Tibial artery (tissue), 4 donors: Measurements from ENCODE around the gene CNOT4.

ENCODE experiments used
- DNase-seq, 2 donors: peaks; one replicate each; pipeline ENCODE4 v3.0.0-alpha.2; 2019
- H3K27ac ChIP-seq, 2 donors: fragments of 200-600 bp; sonication (generic) in 1 of 2; 1 replicate in 1 of 2; 2 replicates in 1 of 2; pipeline ENCODE4 v1.5.1; 2018 to 2019; ENCODE audit warnings: mild to moderate bottlenecking in 1 of 2
- H3K27me3 ChIP-seq, 2 donors: fragments of 200-600 bp; sonication (generic) in 1 of 2; one replicate each; pipeline versions ENCODE4 v1.5.1 to v1.6.0; 2016 to 2019
- H3K36me3 ChIP-seq, 3 donors: fragments of 200-600 bp; sonication (generic) in 2 of 3; one replicate each; pipeline ENCODE4 v1.5.1; 2016 to 2019; ENCODE audit warnings: mild to moderate bottlenecking in 2 of 3
- H3K4me1 ChIP-seq, 4 donors: fragments of 200-600 bp; sonication (generic) in 2 of 4; 1 replicate in 3 of 4; 2 replicates in 1 of 4; pipeline ENCODE4 v1.5.1; 2016 to 2019
- H3K4me3 ChIP-seq, 2 donors: fragments of 200-600 bp; sonication (generic) in 1 of 2; 1 replicate in 1 of 2; 2 replicates in 1 of 2; pipeline ENCODE4 v1.5.1; 2018 to 2019; ENCODE audit warnings: mild to moderate bottlenecking in 2 of 2
- H3K9me3 ChIP-seq, 3 donors: fragments of 200-600 bp; sonication (generic) in 1 of 3; one replicate each; pipeline ENCODE4 v1.5.1; 2016 to 2019
- intact Hi-C: fragments of 100-400 bp; cut with DNase I; formaldehyde crosslinking; loops from one replicate; pipeline ENCODE4 v1.15.0; 2023; ENCODE audit warnings: low total_unique reads
- TF ChIP-seq, protein P1 (sequence below), 2 experiments: fragments of 200-600 bp in 1 of 2; fragments of 450-650 bp in 1 of 2; IDR thresholded peaks; one replicate each; pipeline ENCODE4 v1.5.1; 2017 to 2019; ENCODE audit warnings: antibody characterized with exemption in 2 of 2, mild to moderate bottlenecking in 1 of 2, moderate library complexity in 1 of 2

Gene CNOT4

DNA sequence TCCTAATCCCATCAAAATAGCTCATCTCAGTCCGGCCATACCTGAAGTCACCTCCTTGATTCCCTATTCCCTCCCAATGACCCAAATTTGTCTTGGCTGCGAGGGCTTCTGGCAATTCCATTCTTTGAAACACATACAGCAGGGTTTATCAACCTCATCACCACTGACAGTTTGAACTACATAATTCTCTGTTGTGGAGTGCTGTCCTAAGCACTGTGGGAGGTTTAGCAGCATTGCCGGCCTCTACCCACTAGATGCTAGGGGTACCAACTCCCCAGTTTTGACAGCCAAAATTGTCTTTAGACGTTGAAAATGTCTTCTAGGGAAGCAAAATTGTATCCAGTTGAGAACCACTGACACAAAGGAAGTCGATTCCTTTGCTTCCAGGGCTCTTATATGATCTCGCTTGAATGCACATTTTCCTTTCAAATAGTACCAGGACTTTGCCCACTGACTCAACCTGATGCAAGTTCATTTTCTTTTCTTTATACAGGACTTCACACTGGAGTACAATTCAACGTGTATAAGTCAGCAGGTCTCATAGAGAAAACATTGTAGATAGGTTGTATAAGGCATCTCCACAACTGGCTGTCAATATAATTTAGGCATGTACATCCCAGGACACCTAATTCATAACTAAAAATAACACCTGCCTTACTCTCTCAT lies 142.9 kb downstream of the CNOT4 start:
- TF ChIP-seq, protein P1, sequence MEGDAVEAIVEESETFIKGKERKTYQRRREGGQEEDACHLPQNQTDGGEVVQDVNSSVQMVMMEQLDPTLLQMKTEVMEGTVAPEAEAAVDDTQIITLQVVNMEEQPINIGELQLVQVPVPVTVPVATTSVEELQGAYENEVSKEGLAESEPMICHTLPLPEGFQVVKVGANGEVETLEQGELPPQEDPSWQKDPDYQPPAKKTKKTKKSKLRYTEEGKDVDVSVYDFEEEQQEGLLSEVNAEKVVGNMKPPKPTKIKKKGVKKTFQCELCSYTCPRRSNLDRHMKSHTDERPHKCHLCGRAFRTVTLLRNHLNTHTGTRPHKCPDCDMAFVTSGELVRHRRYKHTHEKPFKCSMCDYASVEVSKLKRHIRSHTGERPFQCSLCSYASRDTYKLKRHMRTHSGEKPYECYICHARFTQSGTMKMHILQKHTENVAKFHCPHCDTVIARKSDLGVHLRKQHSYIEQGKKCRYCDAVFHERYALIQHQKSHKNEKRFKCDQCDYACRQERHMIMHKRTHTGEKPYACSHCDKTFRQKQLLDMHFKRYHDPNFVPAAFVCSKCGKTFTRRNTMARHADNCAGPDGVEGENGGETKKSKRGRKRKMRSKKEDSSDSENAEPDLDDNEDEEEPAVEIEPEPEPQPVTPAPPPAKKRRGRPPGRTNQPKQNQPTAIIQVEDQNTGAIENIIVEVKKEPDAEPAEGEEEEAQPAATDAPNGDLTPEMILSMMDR (IDR thresholded peaks at IDR 0.05), result no peak
- no peak for DNase-seq
- Histone ChIP-seq H3K27me3 (no peaks in the 10 kb centered on the region), H3K4me1 (no peaks in the 10 kb centered on the region), H3K36me3 (peaks cover 10 to 18% (median 12%) of the 10 kb centered on the region in 3 donors), H3K4me3 (no peak overlapping the region), H3K27ac (no peak overlapping the region), H3K9me3 (no peaks in the 10 kb centered on the region)
- intact Hi-C loops, result no loop called here

GRCh38 chr7:135365721-135366120 lies 144.2 kb downstream of the CNOT4 start:
- H3K27me3 ChIP-seq, result no peaks in the 10 kb centered on the region
- H3K4me1 ChIP-seq, result no peaks in the 10 kb centered on the region
- H3K36me3 ChIP-seq, result peaks cover 10 to 21% (median 17%) of the 10 kb centered on the region in 3 donors
- H3K9me3 ChIP-seq, result no peaks in the 10 kb centered on the region
- no peak overlapping the region for H3K27ac ChIP-seq
- DNase-seq, result no peak
- intact Hi-C loops, result no loop called here
- no peak overlapping the region for H3K4me3 ChIP-seq
- TF ChIP-seq, protein P1 (IDR thresholded peaks at IDR 0.05), result no peak

GRCh38 chr7:135364206-135364605 lies 145.7 kb downstream of the CNOT4 start:
- Histone ChIP-seq H3K27me3 (no peaks in the 10 kb centered on the region), H3K4me3 (no peak overlapping the region), H3K36me3 (peaks cover 10 to 21% (median 17%) of the 10 kb centered on the region in 3 donors), H3K9me3 (no peaks in the 10 kb centered on the region), H3K27ac (no peak overlapping the region), H3K4me1 (no peaks in the 10 kb centered on the region)
- intact Hi-C loops, result no loop called here
- TF ChIP-seq, protein P1 (IDR thresholded peaks at IDR 0.05), result no peak
- DNase-seq, result no peak

DNA sequence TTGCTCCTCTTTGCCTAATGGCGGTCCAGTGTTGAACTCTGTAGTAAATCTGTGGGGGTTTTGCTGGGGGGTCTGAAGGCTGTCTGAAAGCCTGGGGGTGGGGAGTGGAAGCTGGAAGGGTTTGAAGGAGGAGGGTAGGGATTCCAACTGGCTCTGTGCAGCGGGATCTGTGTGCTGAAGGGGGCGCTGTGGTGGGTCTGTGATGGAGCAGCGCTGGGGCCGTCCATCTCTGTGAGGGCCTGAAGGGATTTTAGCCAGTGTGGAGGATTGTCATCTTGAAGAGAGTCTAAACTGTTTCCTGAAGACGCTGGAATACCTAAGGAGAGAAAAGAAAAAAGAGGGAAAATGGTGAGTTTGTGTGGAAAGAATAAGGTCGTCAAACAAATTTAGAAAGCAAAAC lies 147.0 kb downstream of the CNOT4 start:
- intact Hi-C loops, result no loop called here
- H3K4me1 ChIP-seq, result no peaks in the 10 kb centered on the region
- H3K36me3 ChIP-seq, result peaks cover 10 to 21% (median 17%) of the 10 kb centered on the region in 3 donors
- no peak overlapping the region for H3K27ac ChIP-seq
- no peak for DNase-seq
- H3K4me3 ChIP-seq, result no peak overlapping the region
- H3K9me3 ChIP-seq, result no peaks in the 10 kb centered on the region
- no peaks in the 10 kb centered on the region for H3K27me3 ChIP-seq
- TF ChIP-seq, protein P1 (IDR thresholded peaks at IDR 0.05), result no peak

DNA sequence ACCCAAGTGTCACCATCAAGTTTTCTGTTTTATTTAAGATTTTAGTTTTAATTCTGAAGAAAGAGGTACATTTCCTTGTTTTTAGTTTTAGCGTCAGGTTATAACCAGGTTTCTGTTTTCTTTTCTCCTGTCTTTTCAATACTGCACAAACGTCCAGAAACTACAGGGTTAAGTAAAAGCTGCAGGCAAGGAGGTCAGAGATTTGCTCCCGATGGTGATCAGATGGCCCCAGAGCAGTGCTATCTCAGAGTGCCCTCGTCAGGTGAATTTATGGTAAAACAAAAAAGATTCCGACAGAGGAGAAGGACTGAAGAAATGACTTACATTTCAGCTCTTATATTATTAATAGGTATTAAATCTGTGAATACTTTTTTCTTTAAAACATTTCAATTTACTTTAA lies 148.1 kb downstream of the CNOT4 start:
- no peak overlapping the region for H3K4me3 ChIP-seq
- peaks cover 10 to 21% (median 17%) of the 10 kb centered on the region in 3 donors for H3K36me3 ChIP-seq
- intact Hi-C loops, result no loop called here
- no peak for DNase-seq
- H3K27me3 ChIP-seq, result no peaks in the 10 kb centered on the region
- no peaks in the 10 kb centered on the region for H3K9me3 ChIP-seq
- TF ChIP-seq, protein P1 (IDR thresholded peaks at IDR 0.05), result no peak
- no peak overlapping the region for H3K27ac ChIP-seq
- no peaks in the 10 kb centered on the region for H3K4me1 ChIP-seq
